Suprapubic skin (tissue), 4 donors: ENCODE measurements around the gene WNT5B.

Experiments
- CTCF ChIP-seq, 2 donors: fragments of 200-600 bp in 1 of 2; fragments of 450-650 bp in 1 of 2; sonication (generic) in 1 of 2; IDR thresholded peaks; one replicate each; pipeline ENCODE4 v1.5.1; 2016 to 2019; ENCODE audit warnings: antibody characterized with exemption in 2 of 2, mild to moderate bottlenecking in 1 of 2, moderate library complexity in 1 of 2
- EP300 ChIP-seq: sonication (generic); formaldehyde crosslinking; IDR thresholded peaks from one replicate; pipeline ENCODE4 v1.6.1; 2017; ENCODE audit warnings: antibody characterized with exemption
- POLR2A ChIP-seq, 2 donors: fragments of 450-650 bp; IDR thresholded peaks; one replicate each; pipeline ENCODE4 v1.6.1; 2017; ENCODE audit warnings: antibody characterized with exemption in 2 of 2, mild to moderate bottlenecking in 2 of 2, moderate library complexity in 2 of 2
- POLR2AphosphoS5 ChIP-seq, 3 donors: sonication (generic); formaldehyde crosslinking; IDR thresholded peaks; one replicate each; pipeline ENCODE4 v1.6.1; 2017; ENCODE audit warnings: antibody characterized with exemption in 3 of 3

DNA sequence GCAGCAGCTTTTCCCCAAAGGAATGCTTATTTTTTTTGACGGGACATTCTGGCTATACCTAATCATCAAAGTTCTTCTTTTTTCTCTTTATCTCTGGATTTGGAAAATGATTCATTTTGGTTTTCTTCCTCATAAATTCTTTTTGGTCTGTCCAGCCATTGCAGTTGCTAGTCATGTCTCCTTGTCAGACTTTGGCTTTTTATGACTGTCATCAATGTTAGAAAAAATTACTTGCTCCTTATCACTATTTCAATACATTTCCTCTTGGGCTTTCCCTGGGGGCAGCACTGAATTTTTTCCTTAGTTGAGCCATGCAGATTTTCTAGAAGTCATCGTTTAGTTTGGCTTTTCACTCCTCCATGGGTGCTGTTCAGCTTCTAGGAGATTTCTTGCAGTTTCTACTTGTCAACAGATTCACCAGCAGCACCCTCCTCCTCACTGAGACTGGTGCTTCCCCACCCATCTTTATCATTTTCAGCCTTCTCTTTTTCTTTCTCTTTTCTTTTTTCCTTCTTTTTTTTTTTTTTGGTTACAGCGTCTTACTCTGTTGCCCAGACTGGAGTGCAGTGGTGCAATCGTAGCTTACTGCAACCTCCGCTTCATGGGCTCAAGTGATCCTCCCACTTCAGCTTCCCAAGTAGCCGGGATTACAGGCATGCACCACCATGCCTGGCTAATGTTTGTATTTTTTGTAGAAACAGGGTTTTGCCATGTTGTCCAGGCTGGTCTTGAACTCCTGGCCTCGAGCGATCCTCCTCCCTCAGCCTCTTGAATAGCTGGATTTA lies 67.0 kb downstream of the WNT5B start:
- TF ChIP-seq CTCF (IDR thresholded peaks at IDR 0.05) (no peak), POLR2A (IDR thresholded peaks at IDR 0.05) (no peak), POLR2AphosphoS5 (IDR thresholded peaks at IDR 0.05) (no peak), EP300 (no peak)
